Activated T-cell treated with anti-CD3 and anti-CD28 coated beads for 1 hour (primary cell): ENCODE data around the gene CLEC4E.
"Not testable (repeated sequence)": the region's sequence is repeated elsewhere in the genome, so short reads cannot be mapped to it uniquely, and the experiment has no call there.

ENCODE experiments used
- DNase-seq: peaks from one replicate; pipeline ENCODE4 v3.0.0-alpha.2; 2020; ENCODE audit warnings: low read depth

CLEC4E gene

DNA sequence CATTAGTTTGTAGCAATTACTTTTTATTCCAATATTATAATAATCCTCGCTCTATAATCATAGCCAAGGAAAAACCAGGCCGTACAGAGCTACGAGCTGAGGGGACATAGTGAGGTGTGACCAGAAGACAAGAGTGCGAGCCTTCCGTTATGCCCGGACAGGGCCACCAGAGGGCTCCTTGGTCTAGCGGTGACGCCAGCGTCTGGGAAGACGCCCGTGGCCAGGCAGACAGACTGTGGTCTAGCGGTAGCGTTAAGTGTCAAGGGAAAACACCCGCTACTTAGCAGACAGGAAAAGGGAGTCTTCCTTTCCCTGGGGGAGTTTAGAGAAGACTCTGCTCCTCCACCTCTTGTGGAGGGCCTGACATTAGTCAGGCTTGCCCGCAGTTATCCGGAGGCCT lies 2.9 kb downstream of the CLEC4E start:
- DNase-seq = not testable (repeated sequence)

DNA sequence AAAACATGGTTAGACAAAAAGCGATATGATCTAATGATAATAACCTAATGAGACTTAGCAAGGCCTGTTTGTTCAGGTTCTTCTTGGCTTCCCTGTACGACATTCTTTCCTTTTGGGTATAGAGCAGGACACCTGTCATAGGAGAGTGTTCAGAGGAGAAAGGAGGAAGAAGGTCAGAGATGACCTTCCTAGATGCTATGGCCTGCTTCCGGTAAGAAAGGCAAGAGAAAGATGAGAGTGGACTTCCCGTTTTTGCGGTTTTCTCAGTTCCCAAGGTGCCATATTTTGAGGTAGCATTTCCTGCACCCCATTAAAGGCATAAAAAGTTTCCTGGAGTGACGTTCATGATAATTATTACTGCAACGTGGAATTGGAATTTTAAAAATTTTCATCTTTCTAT lies 8.7 kb downstream of the CLEC4E start:
- DNase-seq = no peak

DNA sequence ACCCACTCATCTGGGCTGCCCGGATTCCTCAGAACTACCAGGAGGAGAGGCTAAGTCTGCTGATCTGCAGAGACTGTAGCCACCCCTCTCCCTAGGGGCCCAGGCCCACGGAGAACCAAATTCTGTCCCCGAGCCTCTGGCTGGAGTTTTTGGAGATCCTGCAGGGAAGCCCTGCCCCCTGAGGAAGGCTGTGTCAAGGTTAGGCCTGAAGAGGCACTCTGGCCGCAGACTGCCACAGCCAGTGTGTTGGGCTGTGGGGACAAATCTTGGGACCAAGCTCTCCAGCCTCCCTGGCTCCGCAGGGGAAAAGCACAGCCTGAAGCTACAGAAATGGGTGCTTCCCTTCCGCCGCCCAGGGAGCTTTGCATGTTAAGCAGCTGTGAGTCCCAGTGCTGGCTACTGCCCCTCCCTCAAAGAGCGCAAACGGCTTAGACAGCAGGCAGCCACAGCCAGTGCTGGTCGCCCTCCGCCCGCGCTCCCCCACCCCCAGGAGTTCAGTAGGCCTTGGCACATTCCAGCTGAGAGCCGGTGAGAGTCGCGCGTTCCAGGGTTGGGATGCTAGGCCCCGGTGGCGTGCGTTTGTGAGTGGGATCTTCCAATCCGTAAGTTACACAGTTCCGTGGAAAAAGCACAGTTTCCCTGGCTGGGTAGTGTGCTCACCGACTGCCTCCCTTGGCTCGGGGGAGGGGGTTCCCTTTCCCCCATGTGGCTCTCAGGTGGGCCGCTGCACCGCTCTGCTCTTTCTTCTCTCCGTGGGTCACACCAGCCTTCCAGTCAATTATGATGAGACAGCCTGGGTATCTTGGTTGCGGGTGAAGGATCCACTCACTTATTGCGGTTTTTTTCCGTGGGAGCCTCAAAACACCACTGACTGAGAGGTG lies 13.2 kb downstream of the CLEC4E start:
- no peak for DNase-seq

DNA sequence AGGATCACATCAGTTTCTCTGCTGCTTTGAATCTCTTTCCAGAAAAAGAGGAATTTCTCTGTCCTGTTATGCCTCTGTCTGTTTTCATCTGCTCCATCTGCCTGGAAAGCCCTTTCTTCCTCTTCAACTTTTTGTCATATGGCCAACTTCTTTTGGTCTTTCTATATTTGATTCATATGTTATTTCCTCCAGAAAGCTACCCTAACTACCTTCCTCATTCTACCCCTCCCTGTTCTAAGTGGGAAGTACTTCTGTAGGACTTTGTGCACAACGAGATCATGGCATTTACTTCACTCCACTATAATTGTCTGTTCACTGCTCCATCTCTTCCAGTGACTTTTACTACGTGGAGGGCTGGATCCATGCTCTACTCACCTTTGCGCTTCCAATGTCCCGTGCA lies 21.5 kb downstream of the CLEC4E start:
- no peak for DNase-seq

DNA sequence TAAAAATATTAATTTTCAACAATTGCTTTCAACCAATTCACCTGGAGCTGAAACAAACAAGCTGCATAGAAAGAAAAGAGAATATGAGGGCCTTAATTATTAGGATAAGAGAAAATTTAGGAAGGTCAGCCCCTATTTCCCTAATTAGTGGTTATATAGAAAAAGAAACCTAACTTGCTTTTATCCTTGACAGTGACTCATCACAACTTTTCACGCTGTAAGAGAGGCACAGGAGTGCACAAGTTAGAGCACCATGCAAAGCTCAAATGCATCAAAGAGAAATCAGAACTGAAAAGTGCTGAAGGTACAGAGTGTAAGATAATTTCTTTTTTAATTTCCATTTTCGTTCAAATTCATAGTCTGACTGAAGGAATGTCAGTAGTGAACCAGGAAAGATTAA lies 22.7 kb downstream of the CLEC4E start:
- no peak for DNase-seq

DNA sequence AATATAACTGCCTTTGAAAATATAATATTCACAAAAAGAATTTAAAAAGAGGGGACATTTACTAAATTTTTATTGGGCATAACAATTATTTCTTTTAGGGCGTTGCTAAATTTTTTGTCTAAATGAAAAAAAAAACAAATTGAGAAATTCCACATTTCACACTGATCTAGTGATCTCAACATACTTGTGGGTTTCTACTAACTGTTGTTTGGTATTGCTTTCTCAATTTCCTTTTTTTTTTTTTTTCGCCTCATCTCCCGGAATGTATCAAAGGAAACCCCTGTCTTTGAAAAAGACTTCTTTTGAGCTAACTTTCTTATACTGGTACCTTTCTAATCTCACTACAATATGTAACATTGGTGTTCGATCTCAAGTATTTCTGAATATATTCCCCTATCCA lies 27.4 kb downstream of the CLEC4E start, which contains the start of gene CLEC4D:
Gene CLEC4D, plus strand, starts transcription at position 248 of the 400 bp plus-strand sequence. CDS start 230 bp downstream, outside the sequence.
- DNase-seq = no peak

DNA sequence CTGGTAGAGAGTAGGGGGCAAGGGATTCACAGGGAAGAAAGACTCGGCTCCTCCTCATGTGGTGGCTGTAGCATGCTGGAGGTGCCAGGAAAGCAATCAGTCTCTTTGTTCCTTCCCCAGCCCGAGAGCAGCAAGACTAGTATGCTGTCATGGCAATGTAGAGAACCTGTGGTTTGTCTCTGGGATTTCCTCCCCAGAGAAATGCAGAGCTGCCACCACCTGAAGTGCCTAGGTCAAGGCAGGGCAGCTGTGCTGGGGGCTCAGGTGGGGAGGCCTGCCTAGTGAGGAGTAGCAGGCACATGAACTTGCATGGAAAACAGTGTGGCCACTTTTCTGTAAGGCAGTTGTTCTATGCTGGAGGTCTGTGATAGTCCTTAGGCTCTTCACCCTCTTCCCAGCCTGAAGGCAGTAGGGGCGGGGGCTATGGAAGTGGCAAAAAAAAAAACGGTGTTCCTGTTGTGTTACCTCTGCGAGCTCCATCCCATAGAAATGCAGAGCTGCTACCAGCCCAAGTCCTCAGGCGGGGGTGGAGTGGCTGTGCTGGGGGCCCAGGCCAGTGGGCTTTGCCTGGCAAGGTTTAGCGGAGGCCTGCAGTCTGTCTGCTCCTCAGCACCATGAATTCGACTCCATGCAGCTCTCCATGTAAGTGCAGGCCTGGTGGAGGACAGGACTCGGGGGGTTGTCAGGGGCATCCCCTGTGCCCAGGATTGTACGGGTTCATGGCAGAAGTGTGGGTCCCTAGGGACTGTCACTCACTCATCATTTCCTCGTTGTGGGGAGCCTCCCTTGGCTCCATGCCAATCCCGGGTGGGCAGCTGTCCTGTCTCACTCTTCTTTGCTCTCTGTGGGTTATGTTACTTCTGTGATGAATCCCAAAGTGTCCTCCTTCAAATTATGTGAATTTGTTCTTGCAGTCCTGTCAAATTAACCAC lies 31.5 kb downstream of the CLEC4E start:
- no peak for DNase-seq

DNA sequence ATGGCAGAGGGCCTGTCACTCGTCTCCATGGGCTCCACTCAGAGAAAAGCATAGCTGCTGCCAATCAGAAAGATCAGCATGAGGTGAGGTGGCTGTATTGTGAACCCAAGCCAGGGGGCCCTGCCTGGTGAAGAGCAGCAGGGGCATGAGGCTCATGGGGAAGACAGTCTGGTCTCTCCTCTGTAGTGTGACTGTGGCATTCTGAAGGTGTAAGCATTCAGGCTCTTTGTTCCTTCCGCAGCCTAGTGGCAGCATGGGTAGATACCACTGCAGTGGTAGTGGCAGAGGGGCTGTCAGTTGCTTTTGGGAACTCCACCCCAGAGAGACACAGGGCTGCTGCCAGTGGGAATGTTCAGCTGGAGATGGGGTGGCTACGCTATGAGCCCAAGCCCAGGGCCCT lies 32.5 kb downstream of the CLEC4E start:
- DNase-seq = no peak

DNA sequence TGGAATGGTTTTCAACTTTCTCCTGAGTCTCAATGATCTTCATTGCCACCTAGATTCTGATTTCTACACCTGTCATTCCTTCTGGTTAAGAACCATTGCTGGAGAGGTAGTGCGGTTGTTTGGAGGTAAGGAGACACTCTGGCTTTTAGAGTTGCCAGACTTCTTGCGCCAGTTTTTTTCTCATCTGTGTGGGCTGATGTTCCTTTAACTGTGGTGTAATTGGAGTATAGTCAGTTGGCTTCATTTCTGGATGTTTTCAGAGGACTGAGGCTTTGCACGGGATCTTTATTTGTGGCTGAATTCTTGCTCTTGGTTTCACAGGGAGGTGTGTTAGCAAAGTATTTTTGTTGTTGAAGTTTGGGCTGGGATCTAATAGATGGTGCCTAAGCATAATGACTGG lies 33.1 kb downstream of the CLEC4E start:
- DNase-seq = no peak

DNA sequence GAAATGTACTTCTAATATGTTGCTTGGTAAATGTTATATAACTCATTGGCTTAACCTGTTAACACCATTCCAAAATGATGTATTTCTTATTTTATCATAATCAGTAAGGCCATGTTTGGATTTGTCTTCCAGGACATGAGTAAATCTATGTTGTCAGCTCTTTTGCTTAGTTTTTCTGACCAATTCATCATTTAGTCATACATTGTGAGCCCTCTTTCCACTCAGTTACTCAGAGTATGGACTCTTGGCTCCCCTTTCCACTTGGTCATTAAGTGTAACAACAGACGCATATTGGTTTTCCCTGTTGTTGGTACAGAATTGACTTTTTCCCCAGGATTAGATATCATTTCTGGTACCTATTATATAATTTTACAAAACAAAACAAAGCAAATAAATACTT lies 36.4 kb downstream of the CLEC4E start:
- no peak for DNase-seq

DNA sequence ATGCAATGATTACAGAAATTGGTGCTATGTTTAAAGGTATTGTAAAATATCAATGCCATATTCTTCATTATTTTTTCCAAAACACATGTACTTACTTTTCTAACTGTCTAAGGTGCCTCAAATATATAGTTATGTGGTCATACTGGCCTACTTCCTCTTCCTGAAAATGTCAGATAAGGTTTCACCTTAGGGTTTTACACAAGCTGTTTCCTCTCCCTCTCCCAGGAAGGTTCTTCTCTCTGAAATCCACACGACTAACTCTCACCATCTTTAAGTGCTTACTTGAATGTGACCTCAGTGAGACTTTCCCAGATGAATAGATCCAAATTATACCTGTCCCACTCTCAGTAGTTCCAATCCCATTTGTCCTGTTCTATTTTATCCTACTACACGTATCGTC lies 39.0 kb downstream of the CLEC4E start:
- no peak for DNase-seq

DNA sequence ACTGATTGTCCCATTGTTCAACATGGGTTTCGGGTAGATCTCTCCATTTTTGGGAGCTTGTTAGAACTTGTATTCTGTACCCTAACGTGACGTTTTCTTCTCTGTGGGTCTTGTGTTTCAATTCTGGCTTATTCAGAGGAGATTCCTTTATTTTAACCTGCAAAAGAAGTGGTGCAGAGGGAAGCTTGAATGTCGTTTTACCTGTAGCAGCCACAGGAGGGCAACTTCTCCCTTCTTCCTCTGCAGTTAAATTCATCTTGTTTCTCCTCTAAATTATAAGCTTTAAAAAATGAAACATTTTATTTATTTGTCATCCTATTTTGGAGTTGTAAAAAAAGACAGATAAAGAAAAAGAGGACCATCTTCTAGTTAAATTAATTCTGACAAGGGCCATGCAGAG lies 41.1 kb downstream of the CLEC4E start:
- DNase-seq = no peak

DNA sequence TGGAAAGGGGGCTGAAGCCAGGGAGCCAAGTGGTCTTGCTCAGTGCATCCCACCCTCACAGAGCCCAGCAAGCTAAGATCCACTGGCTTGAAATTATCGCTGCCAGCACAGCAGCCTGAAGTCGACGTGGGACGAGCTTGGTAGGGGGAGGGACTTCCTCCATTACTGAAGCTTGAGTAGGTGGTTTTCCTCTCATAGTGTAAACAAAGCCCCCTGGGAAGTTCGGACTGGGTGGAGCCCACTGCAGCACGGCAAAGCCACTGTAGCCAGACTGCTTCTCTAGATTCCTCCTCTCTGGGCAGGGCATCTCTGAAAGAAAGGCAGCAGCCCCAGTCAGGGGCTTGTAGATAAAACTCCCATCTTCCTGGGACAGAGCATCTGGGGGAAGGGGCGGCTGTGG lies 44.6 kb downstream of the CLEC4E start:
- DNase-seq = not testable (repeated sequence)

DNA sequence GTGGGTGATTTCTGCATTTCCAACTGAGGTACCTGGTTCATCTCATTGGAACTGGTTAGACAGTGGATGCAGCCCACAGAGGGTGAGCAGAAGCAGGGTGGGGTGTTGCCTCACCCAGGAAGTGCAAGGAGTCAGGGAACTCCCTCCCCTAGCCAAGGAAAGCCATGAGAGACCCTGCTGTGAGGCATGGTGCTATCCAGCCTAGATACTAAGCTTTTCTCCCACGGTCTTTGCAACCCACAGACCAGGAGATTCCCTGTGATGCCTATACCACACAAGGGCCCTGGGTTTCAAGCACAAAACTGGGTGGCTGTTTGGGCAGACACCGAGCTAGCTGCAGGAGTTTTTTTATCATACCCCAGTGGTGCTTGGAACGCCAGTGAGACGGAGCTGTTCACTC lies 45.0 kb downstream of the CLEC4E start:
- not testable (repeated sequence) for DNase-seq

DNA sequence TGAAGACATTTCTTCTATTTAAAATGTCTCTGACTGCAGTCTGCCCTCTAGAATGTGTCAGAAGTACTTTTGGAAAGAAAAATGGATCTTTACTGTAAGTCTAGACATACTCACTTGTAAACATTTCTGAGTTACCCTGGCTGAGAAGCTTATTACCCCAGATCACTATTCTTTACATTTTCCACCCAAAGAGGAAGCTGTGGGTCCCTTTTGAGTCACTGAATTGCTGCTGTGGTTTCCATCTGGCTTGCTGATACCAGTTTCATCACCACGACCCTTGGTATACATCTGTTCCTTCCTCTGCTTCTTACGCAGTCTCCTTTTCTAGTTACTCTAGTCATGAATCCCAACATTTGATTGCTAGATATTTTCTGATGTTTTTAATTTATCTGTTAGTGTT lies 47.6 kb downstream of the CLEC4E start:
- DNase-seq = no peak

DNA sequence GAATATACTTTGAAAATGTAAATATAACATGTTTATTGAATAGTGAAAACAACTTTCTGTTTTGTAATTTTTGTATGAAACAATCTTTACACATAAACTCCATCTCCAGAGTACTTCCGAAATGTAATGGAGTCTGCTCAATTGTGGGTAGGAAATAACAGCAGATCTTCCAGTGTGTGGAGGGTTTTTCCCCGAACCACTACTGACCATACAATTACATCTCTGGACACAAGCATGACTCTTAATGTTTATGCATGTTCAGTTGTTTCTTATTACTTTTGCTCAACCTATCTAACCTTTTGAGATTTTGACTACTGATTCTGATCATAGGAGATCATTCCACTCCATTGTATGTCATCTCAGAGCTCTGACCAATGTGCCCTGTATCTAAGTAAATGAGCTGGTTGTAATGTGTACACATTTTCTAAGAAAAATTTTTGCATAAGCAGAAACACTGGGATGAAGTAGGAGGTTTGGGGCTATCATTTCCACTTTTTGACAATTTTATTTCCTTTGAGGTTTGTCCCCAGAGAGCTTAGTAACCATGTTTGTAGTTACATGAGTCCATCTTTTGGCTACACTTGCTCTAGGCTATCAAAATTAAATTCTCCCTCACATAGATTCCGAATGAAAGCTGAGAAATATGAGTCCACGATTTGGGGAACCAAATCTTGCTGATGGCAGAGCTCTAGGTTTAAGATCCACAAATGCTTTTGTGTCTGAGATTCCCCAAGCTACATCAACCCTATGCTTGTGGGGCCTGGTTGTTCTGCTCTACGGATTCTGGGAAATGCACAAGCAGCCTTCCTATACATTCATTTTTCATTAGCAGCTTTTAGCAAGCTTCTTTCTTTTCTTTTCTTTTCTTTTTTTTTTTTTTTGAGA lies 48.8 kb downstream of the CLEC4E start:
- DNase-seq = no peak
